NK-92 (cell line): ENCODE measurements around the gene HACD1.
"Not testable (repeated sequence)": the region's sequence is repeated elsewhere in the genome, so short reads cannot be mapped to it uniquely, and the experiment has no call there.

Source experiments
- DNase-seq: peaks from one replicate; lab custom pipeline; 2025; ENCODE audit not compliant: unreplicated experiment; lab: John Stamatoyannopoulos, UW

Gene HACD1

GRCh38 chr10:17643755-17644484 is 26.7 kb upstream of the HACD1 start, which contains the start of gene STAM:
Gene STAM, plus strand, starts transcription at chr10:17644151. Its CDS starts 189 bp downstream, at chr10:17644340.
- peak; percentile 61 for DNase-seq

GRCh38 chr10:17643339-17643754 is 26.2 kb upstream of the HACD1 start:
- no peak for DNase-seq

- no peak for DNase-seq
Measured at GRCh38 chr10:17640331-17640816, 23.2 kb upstream of the HACD1 start.

- no peak for DNase-seq
Measured at GRCh38 chr10:17637869-17638268, 20.7 kb upstream of the HACD1 start.

- no peak for DNase-seq
Measured at GRCh38 chr10:17633353-17633752, 16.2 kb upstream of the HACD1 start.

- DNase-seq: not testable (repeated sequence)
Measured at GRCh38 chr10:17632590-17632989, 15.4 kb upstream of the HACD1 start.

GRCh38 chr10:17626656-17627055 is 9.5 kb upstream of the HACD1 start:
- DNase-seq: no peak

GRCh38 chr10:17624996-17625395 is 7.8 kb upstream of the HACD1 start:
- DNase-seq: no peak

GRCh38 chr10:17622061-17622460 is 4.9 kb upstream of the HACD1 start:
- no peak for DNase-seq

GRCh38 chr10:17616403-17617030 is 657 bp downstream of the HACD1 start:
- no peak for DNase-seq

- no peak for DNase-seq
Measured at GRCh38 chr10:17609523-17610079, 7.6 kb downstream of the HACD1 start.

- no peak for DNase-seq
Measured at GRCh38 chr10:17607603-17608332, 9.4 kb downstream of the HACD1 start.

- DNase-seq: no peak
Measured at GRCh38 chr10:17607060-17607459, 10.1 kb downstream of the HACD1 start.

GRCh38 chr10:17606547-17607040 is 10.6 kb downstream of the HACD1 start:
- no peak for DNase-seq

- DNase-seq: no peak
Measured at GRCh38 chr10:17605936-17606335, 11.2 kb downstream of the HACD1 start.

- no peak for DNase-seq
Measured at GRCh38 chr10:17599089-17599488, 18.1 kb downstream of the HACD1 start.

- no peak for DNase-seq
Measured at GRCh38 chr10:17597386-17597785, 19.8 kb downstream of the HACD1 start.

- DNase-seq: no peak
Measured at GRCh38 chr10:17590969-17591645, 26.1 kb downstream of the HACD1 start.

GRCh38 chr10:17589316-17589715 is 27.9 kb downstream of the HACD1 start:
- DNase-seq: not testable (repeated sequence)

GRCh38 chr10:17588420-17588819 is 28.8 kb downstream of the HACD1 start:
- no peak for DNase-seq

GRCh38 chr10:17587321-17587720 is 29.9 kb downstream of the HACD1 start:
- DNase-seq: not testable (repeated sequence)
